GM21447 (cell line): ENCODE measurements around the gene ZNF689.
A peak's percentile ranks its signal among the peaks of the same experiment; 100 is the strongest.
"Not testable (repeated sequence)": the region's sequence is repeated elsewhere in the genome, so short reads cannot be mapped to it uniquely, and the experiment has no call there.

ENCODE experiments used
- ATAC-seq: cut with Tn5 transposase; IDR thresholded peaks from one replicate; pipeline ENCODE4 v1.9.1; 2021; ENCODE audit not compliant: unreplicated experiment

Gene ZNF689

GRCh38 chr16:30601966-30602365 lies 8.2 kb downstream of the ZNF689 start:
- ATAC-seq = no peak

GRCh38 chr16:30600929-30601328 lies 9.3 kb downstream of the ZNF689 start:
- ATAC-seq = no peak

GRCh38 chr16:30600215-30600614 lies 10.0 kb downstream of the ZNF689 start:
- ATAC-seq = no peak

- ATAC-seq = no peak
Measured at GRCh38 chr16:30592871-30593270, 17.3 kb downstream of the ZNF689 start.

- not testable (repeated sequence) for ATAC-seq
Measured at GRCh38 chr16:30590869-30591268, 19.3 kb downstream of the ZNF689 start.

- ATAC-seq = not testable (repeated sequence)
Measured at GRCh38 chr16:30589582-30589981, 20.6 kb downstream of the ZNF689 start.

GRCh38 chr16:30588651-30589050 lies 21.5 kb downstream of the ZNF689 start:
- no peak for ATAC-seq

GRCh38 chr16:30585400-30586191 lies 24.6 kb downstream of the ZNF689 start, which contains the start of gene ZNF785:
TSS of gene ZNF785 (minus strand) at chr16:30585697. CDS start at chr16:30585611, 86 bp downstream.
- ATAC-seq = peak; percentile 86

- ATAC-seq = peak; percentile 21
Measured at GRCh38 chr16:30585022-30585399, 25.2 kb downstream of the ZNF689 start.

GRCh38 chr16:30582611-30583340 lies 27.4 kb downstream of the ZNF689 start:
- ATAC-seq = no peak

- ATAC-seq = no peak
Measured at GRCh38 chr16:30581457-30581856, 28.7 kb downstream of the ZNF689 start.

GRCh38 chr16:30574678-30575077 lies 35.5 kb downstream of the ZNF689 start:
- ATAC-seq = no peak

GRCh38 chr16:30571445-30572322 lies 38.5 kb downstream of the ZNF689 start, which contains the start of gene ZNF688:
TSS of gene ZNF688 (minus strand) at chr16:30571714. CDS start at chr16:30571629, 85 bp downstream.
- ATAC-seq = peak; percentile 70

GRCh38 chr16:30570636-30571444 lies 39.3 kb downstream of the ZNF689 start:
- peak; percentile 2 for ATAC-seq

- no peak for ATAC-seq
Measured at GRCh38 chr16:30569746-30570635, 40.2 kb downstream of the ZNF689 start.

GRCh38 chr16:30569281-30569680 lies 40.9 kb downstream of the ZNF689 start:
- ATAC-seq = no peak

- no peak for ATAC-seq
Measured at GRCh38 chr16:30567991-30568638, 42.1 kb downstream of the ZNF689 start.

GRCh38 chr16:30567160-30567990 lies 42.8 kb downstream of the ZNF689 start:
- no peak for ATAC-seq
